Liver (tissue), 9 donors: ENCODE measurements around the gene TSPAN31. TPM values are rescaled to one million over a fixed set of nuclear protein-coding genes. Genes with fewer than 3 reads are reported as not detected.

ENCODE experiments used
- DNase-seq: peaks from one replicate; pipeline ENCODE4 v3.0.0-alpha.2; 2017; ENCODE audit warnings: low spot score
- H3K27ac ChIP-seq, 2 donors: one replicate each; pipeline ENCODE4 v1.7.0; 2013; ENCODE audit warnings: inconsistent platforms in 2 of 2, low read length in 2 of 2, control low read depth in 1 of 2, low read depth in 1 of 2, mild to moderate bottlenecking in 1 of 2
- H3K27me3 ChIP-seq, 4 donors: one replicate each; pipeline versions ENCODE4 v1.6.1 to v1.7.0; 2013; ENCODE audit warnings: low read length in 3 of 4, inconsistent platforms in 1 of 4, mild to moderate bottlenecking in 1 of 4, moderate library complexity in 1 of 4; ENCODE audit not compliant: control insufficient read depth in 4 of 4, insufficient read depth in 4 of 4
- H3K36me3 ChIP-seq, 4 donors: one replicate each; pipeline versions ENCODE4 v1.6.1 to v1.7.0; 2013; ENCODE audit warnings: low read length in 3 of 4, mild to moderate bottlenecking in 3 of 4, low read depth in 1 of 4, moderate library complexity in 1 of 4; ENCODE audit not compliant: control insufficient read depth in 4 of 4, insufficient read depth in 3 of 4
- H3K4me1 ChIP-seq, 4 donors: one replicate each; pipeline versions ENCODE4 v1.6.1 to v1.7.0; 2013; ENCODE audit warnings: low read length in 3 of 4, mild to moderate bottlenecking in 3 of 4, moderate library complexity in 1 of 4; ENCODE audit not compliant: control insufficient read depth in 4 of 4, insufficient read depth in 4 of 4
- H3K4me3 ChIP-seq, 3 donors: one replicate each; pipeline versions ENCODE4 v1.6.1 to v1.7.0; 2013; ENCODE audit warnings: low read length in 3 of 3, control low read depth in 1 of 3, low read depth in 1 of 3, mild to moderate bottlenecking in 1 of 3
- H3K9ac ChIP-seq, 2 donors: one replicate each; pipeline ENCODE4 v1.7.0; 2013; ENCODE audit warnings: low read length in 2 of 2, mild to moderate bottlenecking in 2 of 2, moderate library complexity in 2 of 2, control low read depth in 1 of 2, low read depth in 1 of 2
- H3K9me3 ChIP-seq, 4 donors: one replicate each; pipeline versions ENCODE4 v1.6.1 to v1.7.0; 2013; ENCODE audit warnings: low read length in 3 of 4; ENCODE audit not compliant: control insufficient read depth in 4 of 4
- ATF3 ChIP-seq: IDR thresholded peaks from 2 replicates; pipeline ENCODE4 v1.6.1; 2016; ENCODE audit warnings: antibody characterized with exemption
- CTCF ChIP-seq: fragments of 150-350 bp; IDR thresholded peaks from 2 replicates; pipeline ENCODE4 v1.5.1; 2017; ENCODE audit warnings: improper control_type of control experiment, low read depth, low read length; ENCODE audit not compliant: missing input control
- EGR1 ChIP-seq, 2 donors: IDR thresholded peaks; 2 replicates each; pipeline ENCODE4 v1.6.1; 2016 to 2018; ENCODE audit warnings: antibody characterized with exemption in 2 of 2, low read depth in 2 of 2
- FOXA1 ChIP-seq: IDR thresholded peaks from 2 replicates; pipeline ENCODE4 v1.6.1; 2016; ENCODE audit warnings: antibody characterized with exemption
- FOXA2 ChIP-seq: IDR thresholded peaks from 2 replicates; pipeline ENCODE4 v1.6.1; 2016; ENCODE audit warnings: antibody characterized with exemption
- GABPA ChIP-seq, 2 donors: IDR thresholded peaks in 1 of 2; conservative IDR thresholded peaks in 1 of 2; 2 replicates each; pipeline ENCODE4 v1.6.1; 2016; ENCODE audit warnings: antibody characterized with exemption in 2 of 2, mild to moderate bottlenecking in 1 of 2, moderate library complexity in 1 of 2
- HNF4A ChIP-seq, 2 donors: conservative IDR thresholded peaks; 2 replicates each; pipeline ENCODE4 v1.6.1; 2016; ENCODE audit warnings: antibody characterized with exemption in 2 of 2, mild to moderate bottlenecking in 2 of 2
- HNF4G ChIP-seq: IDR thresholded peaks from 2 replicates; pipeline ENCODE4 v1.6.1; 2016; ENCODE audit warnings: antibody characterized with exemption
- JUND ChIP-seq, 2 donors: IDR thresholded peaks; 2 replicates each; pipeline ENCODE4 v1.6.1; 2016; ENCODE audit warnings: antibody characterized with exemption in 2 of 2
- MAX ChIP-seq: IDR thresholded peaks from 2 replicates; pipeline ENCODE4 v1.6.1; 2016; ENCODE audit warnings: antibody characterized with exemption
- NR2F2 ChIP-seq: IDR thresholded peaks from 2 replicates; pipeline ENCODE4 v1.6.1; 2016; ENCODE audit warnings: antibody characterized with exemption
- RAD21 ChIP-seq, 2 donors: IDR thresholded peaks; 2 replicates each; pipeline ENCODE4 v1.6.1; 2016; ENCODE audit warnings: antibody characterized with exemption in 2 of 2, mild to moderate bottlenecking in 2 of 2
- REST ChIP-seq: IDR thresholded peaks from 2 replicates; pipeline ENCODE4 v1.6.1; 2016; ENCODE audit warnings: antibody characterized with exemption, mild to moderate bottlenecking
- RXRA ChIP-seq, 2 donors: IDR thresholded peaks; 2 replicates each; pipeline ENCODE4 v1.6.1; 2017 to 2018; ENCODE audit warnings: antibody characterized with exemption in 2 of 2, mild to moderate bottlenecking in 1 of 2
- TAF1 ChIP-seq: conservative IDR thresholded peaks from 2 replicates; pipeline ENCODE4 v1.6.1; 2016; ENCODE audit warnings: antibody characterized with exemption, mild to moderate bottlenecking
- YY1 ChIP-seq: IDR thresholded peaks from 2 replicates; pipeline ENCODE4 v1.6.1; 2016; ENCODE audit warnings: antibody characterized with exemption, mild to moderate bottlenecking
- ZBTB33 ChIP-seq: IDR thresholded peaks from 2 replicates; pipeline ENCODE4 v1.6.1; 2016; ENCODE audit warnings: antibody characterized with exemption
- WGBS: extraction: QIAGEN DNeasy Blood & Tissue Kit; methylation state at CpG from one replicate; pipeline ENCODE4 v1.1.7; 2013; 5-methylcytosine and 5-hydroxymethylcytosine counted together
- polyA plus RNA-seq, 2 donors: library from polyadenylated mRNA; stranded (reverse) in 1 of 2; unstranded in 1 of 2; fragments of 200-250 nt in 1 of 2; fragments of >200 nt in 1 of 2; fragmentation: Nextera tagmentation in 1 of 2; extraction: Ambion mirVana in 1 of 2; gene quantifications; one replicate each; pipeline versions ENCODE4 v1.2.1 to v1.2.3, GENCODE V29; 2013 to 2015
- total RNA-seq, 2 donors: library from RNA; depleted of rRNA; stranded (reverse); fragments of >200 nt; gene quantifications; one replicate each; pipeline ENCODE4 v1.2.3, GENCODE V29; 2014
- donor health status: healthy.
- donor health status: healthy.
- donor health status: healthy.
- donor health status: healthy.
- donor health status: healthy.

TSPAN31 gene
- total and polyA plus RNA-seq, 4 donors: 16.9 to 39.4 (median 24.6) TPM

GRCh38 chr12:57796996-57797395 lies 52.2 kb downstream of the TSPAN31 start:
- Histone ChIP-seq H3K9ac (no peak overlapping the region), H3K4me1 (no peaks in the 10 kb centered on the region), H3K27me3 (no peaks in the 10 kb centered on the region), H3K4me3 (no peak overlapping the region), H3K36me3 (peaks cover 8 to 70% (median 44%) of the 10 kb centered on the region in 4 donors), H3K27ac (no peak overlapping the region), H3K9me3 (no peaks in the 10 kb centered on the region)
- 96% methylated on average over 1 of the region's 1 CpG for WGBS
- TF ChIP-seq HNF4G: no peak
- TF ChIP-seq HNF4A (conservative IDR thresholded peaks at IDR 0.05): no peak
- no peak for TF ChIP-seq FOXA2
- no peak for TF ChIP-seq JUND (IDR thresholded peaks at IDR 0.05)
- TF ChIP-seq GABPA (IDR thresholded peaks at IDR 0.05 in 1 of 2, conservative IDR thresholded peaks at IDR 0.05 in 1 of 2): no peak
- TF ChIP-seq FOXA1: no peak
- no peak for TF ChIP-seq RXRA (IDR thresholded peaks at IDR 0.05)
- TF ChIP-seq TAF1: no peak
- no peak for TF ChIP-seq YY1
- TF ChIP-seq NR2F2: no peak
- TF ChIP-seq REST: no peak
- TF ChIP-seq MAX: no peak
- TF ChIP-seq EGR1 (IDR thresholded peaks at IDR 0.05; ENCODE audit: low read depth in 2 of 2): no peak
- no peak for TF ChIP-seq ZBTB33
- no peak for TF ChIP-seq ATF3
- DNase-seq: no peak

- Histone ChIP-seq H3K9ac (no peak overlapping the region), H3K27ac (no peak overlapping the region), H3K27me3 (no peaks in the 10 kb centered on the region), H3K4me3 (no peak overlapping the region), H3K36me3 (peaks cover 8 to 69% (median 49%) of the 10 kb centered on the region in 4 donors), H3K9me3 (no peaks in the 10 kb centered on the region), H3K4me1 (no peaks in the 10 kb centered on the region)
- TF ChIP-seq RAD21 (IDR thresholded peaks at IDR 0.05) (no peak), MAX (no peak), ZBTB33 (no peak), HNF4G (no peak), ATF3 (no peak), NR2F2 (no peak), REST (no peak), TAF1 (no peak), CTCF (no peak), YY1 (no peak), RXRA (IDR thresholded peaks at IDR 0.05) (no peak), FOXA1 (no peak), JUND (IDR thresholded peaks at IDR 0.05) (no peak), HNF4A (conservative IDR thresholded peaks at IDR 0.05) (no peak), EGR1 (IDR thresholded peaks at IDR 0.05; ENCODE audit: low read depth in 2 of 2) (no peak)
- DNase-seq: no peak
- 93% methylated on average over 1 of the region's 1 CpG for WGBS
These were observed 53.1 kb downstream of the TSPAN31 start for GRCh38 chr12:57797933-57798332.
